GM10266 (cell line): ENCODE data around the gene LYZL1.
"Not testable (repeated sequence)": the region's sequence is repeated elsewhere in the genome, so short reads cannot be mapped to it uniquely, and the experiment has no call there.

Experiments
- DNase-seq: peaks from one replicate; pipeline ENCODE4 v3.0.0; 2012; ENCODE audit errors: extremely low spot score
- TF ChIP-seq, protein P1 (sequence below): IDR thresholded peaks from 2 replicates; pipeline ENCODE4 v1.5.1; 2012; ENCODE audit warnings: mild to moderate bottlenecking, low read depth; ENCODE audit not compliant: control insufficient read depth, insufficient read depth; ENCODE audit errors: missing control alignments

LYZL1 gene

DNA sequence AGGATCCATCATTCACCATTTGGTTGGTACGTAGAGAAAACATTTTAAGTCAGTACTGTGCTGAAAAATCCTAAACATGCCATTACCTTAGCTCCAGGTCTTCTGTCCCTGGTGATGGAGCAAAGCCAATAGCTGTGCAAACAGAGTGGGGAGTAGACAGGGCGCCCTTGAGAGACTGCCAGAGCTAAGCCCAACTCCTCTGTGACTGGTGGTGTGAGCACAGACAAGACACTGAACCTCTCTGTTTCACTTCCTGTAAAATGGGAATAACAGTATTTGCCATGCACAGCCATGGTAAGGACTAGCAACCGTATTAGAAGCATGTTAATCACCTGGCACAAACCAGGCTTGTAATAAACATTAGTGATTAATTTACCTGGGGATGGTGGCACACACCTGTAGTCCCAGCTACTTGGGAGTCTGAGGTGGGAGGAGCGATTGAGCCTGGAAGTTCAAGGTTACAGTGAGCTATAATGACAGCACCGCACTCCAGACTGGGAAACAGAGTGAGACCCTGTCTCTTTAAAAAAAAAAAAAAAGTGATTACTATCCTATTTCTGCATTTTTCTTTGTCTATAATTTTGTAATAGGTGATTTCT, 28.7 kb downstream of the LYZL1 start:
- TF ChIP-seq, protein P1, sequence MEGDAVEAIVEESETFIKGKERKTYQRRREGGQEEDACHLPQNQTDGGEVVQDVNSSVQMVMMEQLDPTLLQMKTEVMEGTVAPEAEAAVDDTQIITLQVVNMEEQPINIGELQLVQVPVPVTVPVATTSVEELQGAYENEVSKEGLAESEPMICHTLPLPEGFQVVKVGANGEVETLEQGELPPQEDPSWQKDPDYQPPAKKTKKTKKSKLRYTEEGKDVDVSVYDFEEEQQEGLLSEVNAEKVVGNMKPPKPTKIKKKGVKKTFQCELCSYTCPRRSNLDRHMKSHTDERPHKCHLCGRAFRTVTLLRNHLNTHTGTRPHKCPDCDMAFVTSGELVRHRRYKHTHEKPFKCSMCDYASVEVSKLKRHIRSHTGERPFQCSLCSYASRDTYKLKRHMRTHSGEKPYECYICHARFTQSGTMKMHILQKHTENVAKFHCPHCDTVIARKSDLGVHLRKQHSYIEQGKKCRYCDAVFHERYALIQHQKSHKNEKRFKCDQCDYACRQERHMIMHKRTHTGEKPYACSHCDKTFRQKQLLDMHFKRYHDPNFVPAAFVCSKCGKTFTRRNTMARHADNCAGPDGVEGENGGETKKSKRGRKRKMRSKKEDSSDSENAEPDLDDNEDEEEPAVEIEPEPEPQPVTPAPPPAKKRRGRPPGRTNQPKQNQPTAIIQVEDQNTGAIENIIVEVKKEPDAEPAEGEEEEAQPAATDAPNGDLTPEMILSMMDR: no peak
- no peak for DNase-seq

DNA sequence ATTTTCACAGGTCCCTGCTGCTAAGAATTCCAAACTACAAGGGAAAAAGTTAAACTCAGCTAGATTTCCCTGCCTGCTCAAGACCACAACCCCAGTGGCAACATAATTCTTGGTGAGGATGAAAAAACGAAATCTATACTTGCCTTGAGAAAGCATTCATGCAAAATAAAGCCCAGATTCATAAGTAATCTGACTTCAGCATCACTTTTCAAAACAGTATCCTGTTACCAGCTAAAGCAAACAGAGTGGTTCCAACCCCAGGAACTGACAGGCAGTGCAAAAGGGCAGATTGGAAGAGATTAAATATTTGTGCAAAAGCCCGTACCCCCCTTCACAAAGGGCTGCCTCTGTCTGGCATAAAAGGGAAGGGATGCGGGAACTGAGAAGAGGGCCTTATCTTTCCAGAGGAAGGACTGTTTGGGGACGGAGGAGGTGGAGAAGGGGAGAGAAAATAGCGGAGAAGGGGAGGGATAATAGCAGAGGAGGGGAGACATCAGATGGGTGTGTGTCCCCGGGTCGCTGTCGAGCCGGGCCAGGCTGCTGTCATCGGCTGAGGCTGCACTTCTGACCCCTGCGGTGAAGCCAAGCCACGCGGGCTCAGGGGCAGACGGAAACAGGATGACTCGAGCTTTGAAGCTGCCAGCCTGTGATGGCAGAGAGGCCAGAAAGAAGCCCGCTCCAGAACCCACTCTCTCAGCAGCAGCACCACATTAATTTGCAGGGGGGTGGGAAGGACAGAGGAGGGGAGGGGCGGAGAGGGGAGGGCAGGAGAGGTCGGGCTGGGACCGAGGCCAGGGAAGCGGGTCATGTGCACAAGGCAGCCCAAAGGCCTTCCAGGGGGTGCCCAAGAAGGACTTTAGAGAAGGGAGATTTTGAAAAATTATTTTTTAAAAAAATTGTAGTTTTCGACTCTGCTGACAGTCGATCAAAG, 29.5 kb downstream of the LYZL1 start:
- DNase-seq: not testable (repeated sequence)

GRCh38 chr10:29319205-29319781, 30.4 kb downstream of the LYZL1 start:
- TF ChIP-seq, protein P1: no peak
- DNase-seq: no peak

- DNase-seq: not testable (repeated sequence)
These were observed 31.8 kb downstream of the LYZL1 start for GRCh38 chr10:29320680-29321121.

DNA sequence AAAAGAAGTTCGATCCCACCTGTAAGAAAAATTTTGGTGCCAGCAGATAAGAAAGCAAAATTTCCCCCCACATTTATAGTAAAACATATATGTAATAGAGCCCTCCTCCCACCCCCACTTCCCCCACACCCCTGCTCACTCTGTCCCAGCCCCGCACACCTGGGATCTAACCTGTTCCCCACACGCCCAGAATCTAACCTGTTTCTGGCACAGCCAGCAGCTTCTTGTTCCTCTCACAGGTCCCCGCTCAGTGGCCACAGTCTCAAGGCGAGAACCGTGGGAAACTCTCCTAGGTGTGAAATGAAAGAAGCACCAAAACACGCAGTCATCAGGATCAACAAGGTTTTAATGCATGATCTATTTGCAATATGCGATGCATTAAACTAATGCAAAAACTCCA, 32.8 kb downstream of the LYZL1 start:
- DNase-seq: no peak
- TF ChIP-seq, protein P1: no peak

GRCh38 chr10:29322918-29323317, 34.0 kb downstream of the LYZL1 start:
- TF ChIP-seq, protein P1: no peak
- no peak for DNase-seq

DNA sequence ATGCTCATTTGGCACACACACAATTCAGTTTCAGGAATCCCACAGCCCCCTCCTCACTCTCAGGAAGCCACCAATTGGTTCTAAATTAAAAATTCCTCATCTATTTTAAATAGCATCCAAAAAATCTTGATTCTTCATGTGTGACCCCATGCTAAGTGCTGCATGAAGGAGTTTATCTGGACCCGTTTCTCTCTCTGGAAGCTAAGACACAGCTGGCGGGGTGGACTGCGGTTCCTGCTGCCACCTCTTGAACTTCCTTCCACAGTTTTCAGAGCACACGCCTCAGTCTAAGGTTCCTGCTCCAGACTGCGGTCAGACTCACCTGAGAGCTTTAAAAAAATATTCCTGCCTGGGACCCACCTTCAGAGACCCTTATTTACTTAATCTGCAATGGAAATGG, 34.5 kb downstream of the LYZL1 start:
- DNase-seq: no peak
- TF ChIP-seq, protein P1: no peak

- no peak for DNase-seq
- TF ChIP-seq, protein P1: no peak
These were observed 35.5 kb downstream of the LYZL1 start for GRCh38 chr10:29324220-29324841.
